Measurements from ENCODE around the gene FOXC1. TPM values are rescaled to one million over a fixed set of nuclear protein-coding genes. Genes with fewer than 3 reads are reported as not detected.

Gene FOXC1
- polyA plus RNA-seq, 1 of the 3 experiments (the other 2 are of a cell fraction): 4.3 TPM

GRCh38 chr6:1593958-1594314 lies 15.8 kb upstream of the FOXC1 start (continued):
- TF ChIP-seq IRF3 (IDR thresholded peaks at IDR 0.05; ENCODE audit: low read depth, low read length): no peak
- TF ChIP-seq FOXJ3 (CRISPR knock-in tag; IDR thresholded peaks at IDR 0.05): no peak

DNA sequence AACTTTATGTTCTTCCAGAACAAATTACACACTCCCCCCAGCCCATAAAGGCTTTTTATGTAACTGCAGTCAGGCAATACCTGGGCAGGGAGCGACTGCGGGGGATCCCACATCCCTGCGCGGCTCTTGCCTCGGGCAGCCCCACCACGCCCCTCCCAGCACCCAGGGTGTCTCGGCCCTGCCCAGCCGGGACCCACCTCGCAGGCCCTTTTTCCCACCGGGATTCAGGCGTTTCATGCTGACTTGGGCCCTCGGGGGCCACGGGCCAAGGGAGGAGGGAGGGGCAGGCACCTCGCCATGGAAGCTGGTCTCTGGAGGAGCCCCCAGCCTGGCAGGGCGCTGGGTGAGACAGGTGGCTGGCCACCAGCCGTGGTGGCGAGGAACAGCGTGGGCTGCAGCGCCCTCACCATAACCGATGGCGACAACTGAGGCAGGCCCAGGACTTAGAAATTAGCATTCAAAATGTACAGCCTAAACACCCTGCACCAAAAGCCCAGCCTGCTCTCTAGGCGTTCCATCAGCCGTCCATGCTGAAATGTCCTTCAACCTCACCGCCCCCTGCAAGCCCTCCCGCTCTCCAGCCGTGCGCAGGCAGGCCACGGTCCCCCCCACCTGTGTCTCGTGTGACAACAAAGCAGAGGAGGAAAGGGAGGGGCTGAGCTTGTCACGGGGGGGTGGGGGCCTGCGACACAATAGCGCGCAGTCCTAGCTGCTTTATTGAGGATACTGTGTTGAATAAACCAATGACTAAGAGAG lies 15.1 kb upstream of the FOXC1 start:
- peak; percentile 43 for DNase-seq
- H3K9ac ChIP-seq: no peak overlapping the region
- H3K4me1 ChIP-seq (ENCODE audit: control insufficient read depth in 1 of 2, insufficient read depth in 2 of 2, low read depth in 1 of 2, low read length in 1 of 2): peaks cover 0 to 13% of the 10 kb centered on the region in 2 experiments; a peak in 1 of 4 replicates
- H3K9me3 ChIP-seq: no peaks in the 10 kb centered on the region
- CTCF ChIA-PET: interaction anchor here (1.1 to 7.3 kb wide), 12 partner anchors 9 to 1532 kb away, joined by 4 to 95 read pairs (median 10); no protein-coding TSS in a partner anchor
- no peaks in the 10 kb centered on the region for H3K9me2 ChIP-seq
- TF ChIP-seq RXRA (IDR thresholded peaks at IDR 0.05; ENCODE audit: borderline replicate concordance, low read depth): no peak
- no peak for TF ChIP-seq MXI1 (IDR thresholded peaks at IDR 0.05; ENCODE audit: low read depth, low read length)
- no peak for TF ChIP-seq TCF12 (IDR thresholded peaks at IDR 0.05)
- TF ChIP-seq EP300 (IDR thresholded peaks at IDR 0.05; ENCODE audit: borderline replicate concordance in 1 of 2, low read depth in 1 of 2, low read length in 1 of 2): no peak
- no peak for TF ChIP-seq TAF1 (IDR thresholded peaks at IDR 0.05; ENCODE audit: borderline replicate concordance, low read depth, low read length)
- TF ChIP-seq, protein P1, sequence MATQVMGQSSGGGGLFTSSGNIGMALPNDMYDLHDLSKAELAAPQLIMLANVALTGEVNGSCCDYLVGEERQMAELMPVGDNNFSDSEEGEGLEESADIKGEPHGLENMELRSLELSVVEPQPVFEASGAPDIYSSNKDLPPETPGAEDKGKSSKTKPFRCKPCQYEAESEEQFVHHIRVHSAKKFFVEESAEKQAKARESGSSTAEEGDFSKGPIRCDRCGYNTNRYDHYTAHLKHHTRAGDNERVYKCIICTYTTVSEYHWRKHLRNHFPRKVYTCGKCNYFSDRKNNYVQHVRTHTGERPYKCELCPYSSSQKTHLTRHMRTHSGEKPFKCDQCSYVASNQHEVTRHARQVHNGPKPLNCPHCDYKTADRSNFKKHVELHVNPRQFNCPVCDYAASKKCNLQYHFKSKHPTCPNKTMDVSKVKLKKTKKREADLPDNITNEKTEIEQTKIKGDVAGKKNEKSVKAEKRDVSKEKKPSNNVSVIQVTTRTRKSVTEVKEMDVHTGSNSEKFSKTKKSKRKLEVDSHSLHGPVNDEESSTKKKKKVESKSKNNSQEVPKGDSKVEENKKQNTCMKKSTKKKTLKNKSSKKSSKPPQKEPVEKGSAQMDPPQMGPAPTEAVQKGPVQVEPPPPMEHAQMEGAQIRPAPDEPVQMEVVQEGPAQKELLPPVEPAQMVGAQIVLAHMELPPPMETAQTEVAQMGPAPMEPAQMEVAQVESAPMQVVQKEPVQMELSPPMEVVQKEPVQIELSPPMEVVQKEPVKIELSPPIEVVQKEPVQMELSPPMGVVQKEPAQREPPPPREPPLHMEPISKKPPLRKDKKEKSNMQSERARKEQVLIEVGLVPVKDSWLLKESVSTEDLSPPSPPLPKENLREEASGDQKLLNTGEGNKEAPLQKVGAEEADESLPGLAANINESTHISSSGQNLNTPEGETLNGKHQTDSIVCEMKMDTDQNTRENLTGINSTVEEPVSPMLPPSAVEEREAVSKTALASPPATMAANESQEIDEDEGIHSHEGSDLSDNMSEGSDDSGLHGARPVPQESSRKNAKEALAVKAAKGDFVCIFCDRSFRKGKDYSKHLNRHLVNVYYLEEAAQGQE (IDR thresholded peaks at IDR 0.05; ENCODE audit: low read depth, low read length): no peak
- TF ChIP-seq TEAD4 (IDR thresholded peaks at IDR 0.05; ENCODE audit: borderline replicate concordance, insufficient read depth): no peak
- TF ChIP-seq, protein P2, sequence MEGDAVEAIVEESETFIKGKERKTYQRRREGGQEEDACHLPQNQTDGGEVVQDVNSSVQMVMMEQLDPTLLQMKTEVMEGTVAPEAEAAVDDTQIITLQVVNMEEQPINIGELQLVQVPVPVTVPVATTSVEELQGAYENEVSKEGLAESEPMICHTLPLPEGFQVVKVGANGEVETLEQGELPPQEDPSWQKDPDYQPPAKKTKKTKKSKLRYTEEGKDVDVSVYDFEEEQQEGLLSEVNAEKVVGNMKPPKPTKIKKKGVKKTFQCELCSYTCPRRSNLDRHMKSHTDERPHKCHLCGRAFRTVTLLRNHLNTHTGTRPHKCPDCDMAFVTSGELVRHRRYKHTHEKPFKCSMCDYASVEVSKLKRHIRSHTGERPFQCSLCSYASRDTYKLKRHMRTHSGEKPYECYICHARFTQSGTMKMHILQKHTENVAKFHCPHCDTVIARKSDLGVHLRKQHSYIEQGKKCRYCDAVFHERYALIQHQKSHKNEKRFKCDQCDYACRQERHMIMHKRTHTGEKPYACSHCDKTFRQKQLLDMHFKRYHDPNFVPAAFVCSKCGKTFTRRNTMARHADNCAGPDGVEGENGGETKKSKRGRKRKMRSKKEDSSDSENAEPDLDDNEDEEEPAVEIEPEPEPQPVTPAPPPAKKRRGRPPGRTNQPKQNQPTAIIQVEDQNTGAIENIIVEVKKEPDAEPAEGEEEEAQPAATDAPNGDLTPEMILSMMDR (IDR thresholded peaks at IDR 0.05): no peak
- TF ChIP-seq FOXM1 (IDR thresholded peaks at IDR 0.05; ENCODE audit: low read depth): no peak
- TF ChIP-seq POLR2AphosphoS5 (IDR thresholded peaks at IDR 0.05; ENCODE audit: low read depth, low read length): no peak
- H3F3A ChIP-seq (replicated peaks; ENCODE audit: insufficient read depth): no peaks in the 10 kb centered on the region
- H3K79me2 ChIP-seq (ENCODE audit: insufficient read depth): no peaks in the 10 kb centered on the region
- peak overlapping the region; percentile 78; the same call in 1 of the 2 replicates for H3K4me2 ChIP-seq
- peaks cover 57% of the 10 kb centered on the region for H3K27me3 ChIP-seq (ENCODE audit: insufficient read depth)
- 16% methylated on average over 10 of the region's 33 CpGs for WGBS (ENCODE audit: low lambda C conversion rate)
- H2AFZ ChIP-seq (ENCODE audit: low read depth): no peak overlapping the region
- H3K27ac ChIP-seq (ENCODE audit: low read depth in 2 of 2, low read length in 1 of 2): no peak overlapping the region
- H3K36me3 ChIP-seq (replicated peaks in 1 of 2; ENCODE audit: control insufficient read depth in 1 of 2, insufficient read depth in 2 of 2, low read length in 1 of 2): no peaks in the 10 kb centered on the region
- H4K20me1 ChIP-seq (ENCODE audit: insufficient read depth): no peaks in the 10 kb centered on the region
- H3K4me3 ChIP-seq (ENCODE audit: low read depth in 2 of 2, low read length in 1 of 2): 0 out of 4 replicates have a peak overlapping the region, but pooled peaks of 1 of the 2 experiments have one; percentile 12
- POLR2A ChIA-PET: no interaction called here

Data from SK-N-SH (cell line).